Measurements from ENCODE around the gene CSPG4. TPM values are rescaled to one million over a fixed set of nuclear protein-coding genes. Genes with fewer than 3 reads are reported as not detected.
"Not testable (repeated sequence)": the region's sequence is repeated elsewhere in the genome, so short reads cannot be mapped to it uniquely, and the experiment has no call there.

The CSPG4 gene
- total RNA-seq, 1 experiment from 2014 or later: not detected

DNA sequence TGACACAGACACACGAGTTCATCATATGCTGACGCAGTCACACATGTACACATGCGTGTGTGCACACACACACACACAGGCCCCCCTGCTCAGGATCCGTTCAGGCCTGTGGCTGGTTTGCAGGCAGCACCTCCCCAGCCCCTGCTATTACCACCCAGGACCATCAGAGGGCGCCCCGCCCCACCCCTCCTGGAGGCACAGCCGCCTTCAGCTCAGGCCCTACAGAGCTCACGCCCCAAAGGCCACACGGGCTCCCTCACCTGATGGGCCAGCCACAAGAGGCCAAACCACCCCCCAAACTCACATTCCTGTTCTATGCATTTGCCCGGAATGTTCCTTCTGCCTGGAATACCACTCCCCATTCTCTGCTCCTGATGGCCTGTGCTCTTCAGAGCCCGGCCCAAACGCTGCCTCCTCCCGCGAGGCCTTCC, 26.4 kb downstream of the CSPG4 start:
- not testable (repeated sequence) for H3K9ac ChIP-seq (ENCODE audit: low read length); H3K27ac ChIP-seq (ENCODE audit: low read length); H3K27me3 ChIP-seq (ENCODE audit: low read length); H4K20me1 ChIP-seq (ENCODE audit: insufficient read depth, low read depth, low read length); H3K4me3 ChIP-seq (ENCODE audit: low read length); H3K9me3 ChIP-seq (ENCODE audit: low read length); H3K36me3 ChIP-seq (ENCODE audit: insufficient read depth, low read length); H3K9me2 ChIP-seq (replicated peaks; ENCODE audit: insufficient read depth, low read length); H3K79me2 ChIP-seq (ENCODE audit: low read length); H3K4me1 ChIP-seq (ENCODE audit: low read length); H3K4me2 ChIP-seq (ENCODE audit: low read depth, low read length, poor library complexity, severe bottlenecking); H2AFZ ChIP-seq (ENCODE audit: low read length)
- peak; percentile 94 for DNase-seq

DNA sequence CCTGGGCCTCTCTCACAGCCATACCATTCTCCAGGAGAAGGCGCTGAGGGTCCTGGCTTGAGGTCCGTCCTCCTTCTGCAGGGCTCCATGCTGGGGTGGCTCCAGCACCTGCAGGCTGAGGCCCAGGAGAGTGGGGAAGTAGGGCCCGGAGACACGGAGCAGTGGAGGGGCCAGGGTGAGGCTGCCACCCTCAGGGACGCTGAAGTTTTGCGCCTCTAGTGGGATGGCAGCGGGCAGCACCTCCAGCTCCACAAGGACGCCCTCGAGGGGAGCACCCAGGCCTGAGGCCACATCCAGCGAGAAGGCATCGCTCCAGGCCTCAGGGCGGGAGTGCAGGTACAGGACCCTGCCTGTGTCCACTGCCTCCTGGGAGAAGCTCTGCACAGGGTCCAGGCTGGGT, 27.5 kb downstream of the CSPG4 start:
- DNase-seq: no peak
- H3K4me2 ChIP-seq (ENCODE audit: low read depth, low read length, poor library complexity, severe bottlenecking): no peak overlapping the region
- no peak overlapping the region for H2AFZ ChIP-seq (ENCODE audit: low read length)
- no peak overlapping the region for H3K9ac ChIP-seq (ENCODE audit: low read length)
- no peaks in the 10 kb centered on the region for H3K9me2 ChIP-seq (replicated peaks; ENCODE audit: insufficient read depth, low read length)
- H3K79me2 ChIP-seq (ENCODE audit: low read length): no peaks in the 10 kb centered on the region
- H3K36me3 ChIP-seq (ENCODE audit: insufficient read depth, low read length): no peaks in the 10 kb centered on the region
- H3K27ac ChIP-seq (ENCODE audit: low read length): no peak overlapping the region
- H3K9me3 ChIP-seq (ENCODE audit: low read length): no peaks in the 10 kb centered on the region
- no peaks in the 10 kb centered on the region for H3K27me3 ChIP-seq (ENCODE audit: low read length)
- H3K4me3 ChIP-seq (ENCODE audit: low read length): no peak overlapping the region
- H3K4me1 ChIP-seq (ENCODE audit: low read length): peaks cover 6% of the 10 kb centered on the region; the same call in 1 of the 2 replicates
- H4K20me1 ChIP-seq (ENCODE audit: insufficient read depth, low read depth, low read length): no peaks in the 10 kb centered on the region

DNA sequence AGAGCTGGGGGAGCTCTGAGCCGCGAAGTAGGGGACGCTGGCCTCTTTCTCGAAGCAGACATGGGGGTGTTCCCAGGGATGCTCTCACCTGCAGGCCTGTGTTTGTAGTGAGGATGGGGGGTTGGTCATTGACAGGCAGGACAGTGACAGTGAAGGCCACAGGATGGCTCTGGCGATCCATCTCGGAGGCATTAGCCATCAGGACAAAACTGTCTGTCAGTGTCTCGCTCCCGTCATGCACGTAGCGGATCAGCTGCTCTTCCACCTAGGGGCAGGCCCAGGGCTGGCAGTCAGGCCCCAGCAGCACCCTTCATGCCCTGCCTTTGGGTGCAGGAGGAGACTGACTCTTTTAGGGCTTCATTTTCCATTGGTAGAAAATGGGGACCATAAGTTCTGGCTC, 28.0 kb downstream of the CSPG4 start:
- no peak overlapping the region for H3K9ac ChIP-seq (ENCODE audit: low read length)
- H3K36me3 ChIP-seq (ENCODE audit: insufficient read depth, low read length): no peaks in the 10 kb centered on the region
- H3K27me3 ChIP-seq (ENCODE audit: low read length): no peaks in the 10 kb centered on the region
- peaks cover 6% of the 10 kb centered on the region; the same call in 1 of the 2 replicates for H3K4me1 ChIP-seq (ENCODE audit: low read length)
- H3K27ac ChIP-seq (ENCODE audit: low read length): no peak overlapping the region
- H3K9me2 ChIP-seq (replicated peaks; ENCODE audit: insufficient read depth, low read length): no peaks in the 10 kb centered on the region
- H3K4me2 ChIP-seq (ENCODE audit: low read depth, low read length, poor library complexity, severe bottlenecking): no peak overlapping the region
- H3K4me3 ChIP-seq (ENCODE audit: low read length): no peak overlapping the region
- DNase-seq: no peak
- no peak overlapping the region for H2AFZ ChIP-seq (ENCODE audit: low read length)
- H3K79me2 ChIP-seq (ENCODE audit: low read length): no peaks in the 10 kb centered on the region
- H4K20me1 ChIP-seq (ENCODE audit: insufficient read depth, low read depth, low read length): no peaks in the 10 kb centered on the region
- H3K9me3 ChIP-seq (ENCODE audit: low read length): no peaks in the 10 kb centered on the region

DNA sequence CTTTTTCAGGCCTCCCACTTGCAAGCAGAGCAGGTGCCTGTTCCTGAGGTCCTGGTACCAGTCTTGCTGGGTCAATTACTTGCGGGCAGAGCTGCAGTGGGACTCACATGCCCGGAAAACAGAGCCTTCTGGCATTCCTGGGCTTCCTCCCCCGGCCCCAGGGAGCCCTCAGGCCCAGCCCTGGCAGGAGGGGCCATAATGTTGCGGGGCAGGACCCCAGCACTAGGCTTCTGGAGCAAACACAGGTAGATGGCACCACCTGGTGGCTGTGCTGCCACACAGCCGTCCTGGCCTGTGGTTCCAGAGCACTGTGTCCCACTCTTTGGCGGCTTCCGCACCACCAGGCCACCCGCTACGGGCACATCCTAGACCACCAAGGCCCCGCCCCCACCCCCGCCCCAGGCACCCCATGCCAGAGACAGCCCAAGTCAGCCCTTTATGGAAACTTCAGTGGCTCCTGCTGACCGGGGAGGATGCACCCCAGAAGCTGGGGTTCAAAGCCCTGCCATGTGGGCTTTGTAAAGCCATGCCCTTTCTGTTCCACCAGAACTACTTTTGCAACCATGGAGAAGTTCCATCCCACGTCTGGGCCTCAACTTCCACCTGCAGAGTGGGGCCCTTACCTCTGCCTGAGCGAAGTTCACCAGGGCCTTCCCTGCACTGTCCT, 28.9 kb downstream of the CSPG4 start:
- not testable (repeated sequence) for H3K9me3 ChIP-seq (ENCODE audit: low read length); H4K20me1 ChIP-seq (ENCODE audit: insufficient read depth, low read depth, low read length); H3K27ac ChIP-seq (ENCODE audit: low read length); H3K27me3 ChIP-seq (ENCODE audit: low read length); H3K4me3 ChIP-seq (ENCODE audit: low read length); H3K36me3 ChIP-seq (ENCODE audit: insufficient read depth, low read length); H3K79me2 ChIP-seq (ENCODE audit: low read length); H3K9me2 ChIP-seq (replicated peaks; ENCODE audit: insufficient read depth, low read length); H3K4me2 ChIP-seq (ENCODE audit: low read depth, low read length, poor library complexity, severe bottlenecking)
- Histone ChIP-seq H2AFZ (ENCODE audit: low read length) (0 out of 2 replicates have a peak overlapping the region, but pooled peaks have one; percentile 21), H3K4me1 (ENCODE audit: low read length) (peaks cover 13% of the 10 kb centered on the region), H3K9ac (ENCODE audit: low read length) (0 out of 2 replicates have a peak overlapping the region, but pooled peaks have one; percentile 13)
- DNase-seq: peak; percentile 93

DNA sequence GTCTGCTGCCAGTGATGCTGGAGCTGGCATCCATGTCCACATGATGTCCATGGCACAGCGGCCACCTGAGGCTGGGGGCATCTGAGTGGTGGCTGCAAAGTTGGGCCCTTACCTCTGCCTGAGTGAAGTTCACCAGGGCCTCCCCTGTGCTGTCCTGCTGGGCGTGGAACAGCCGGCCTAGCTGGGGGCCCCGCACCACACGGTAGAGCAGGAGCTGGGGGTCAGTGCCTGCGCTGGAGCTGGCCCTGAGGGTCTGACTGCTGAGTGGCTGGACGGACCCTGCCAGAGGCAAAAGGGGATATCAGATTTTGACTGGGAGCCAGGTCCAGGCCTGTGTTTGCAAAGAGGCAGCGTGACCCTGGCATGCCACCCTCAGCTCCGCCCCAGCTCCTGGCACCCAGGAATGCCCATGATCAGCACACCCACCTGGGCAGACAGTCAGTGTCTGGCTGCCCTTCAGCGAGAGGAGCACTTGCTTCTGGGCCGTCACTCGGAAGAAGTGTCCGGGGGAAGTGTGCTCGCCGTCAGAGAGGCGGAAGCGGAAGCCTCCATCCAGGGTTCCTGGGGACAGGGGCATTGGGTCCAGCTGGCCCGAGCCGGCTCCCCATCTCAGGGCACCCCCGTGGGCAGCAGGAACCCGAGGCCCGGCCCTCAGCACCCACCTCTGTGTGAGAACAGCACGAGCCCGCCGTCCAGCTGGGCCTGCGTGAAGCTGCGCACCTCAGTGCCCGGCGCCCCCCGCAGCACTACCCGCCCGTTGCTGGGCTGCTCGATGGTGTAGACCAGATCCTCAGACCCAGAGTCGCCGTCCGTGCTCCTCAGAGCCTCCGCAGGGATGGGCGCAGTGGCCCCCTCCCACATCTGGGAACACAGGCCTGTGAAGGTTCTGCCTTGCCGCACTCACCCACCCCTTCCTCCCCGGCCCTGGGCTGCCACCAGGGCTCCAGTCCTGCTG, 30.2 kb downstream of the CSPG4 start:
- H3K4me2 ChIP-seq (ENCODE audit: low read depth, low read length, poor library complexity, severe bottlenecking): no peak overlapping the region
- H3K27ac ChIP-seq (ENCODE audit: low read length): no peak overlapping the region
- H3K36me3 ChIP-seq (ENCODE audit: insufficient read depth, low read length): no peaks in the 10 kb centered on the region
- H3K4me1 ChIP-seq (ENCODE audit: low read length): peaks cover 26% of the 10 kb centered on the region
- H3K9me2 ChIP-seq (replicated peaks; ENCODE audit: insufficient read depth, low read length): no peaks in the 10 kb centered on the region
- H3K4me3 ChIP-seq (ENCODE audit: low read length): no peak overlapping the region
- no peaks in the 10 kb centered on the region for H4K20me1 ChIP-seq (ENCODE audit: insufficient read depth, low read depth, low read length)
- no peak overlapping the region for H3K9ac ChIP-seq (ENCODE audit: low read length)
- no peak for DNase-seq
- no peak overlapping the region for H2AFZ ChIP-seq (ENCODE audit: low read length)
- no peaks in the 10 kb centered on the region for H3K27me3 ChIP-seq (ENCODE audit: low read length)
- H3K9me3 ChIP-seq (ENCODE audit: low read length): no peaks in the 10 kb centered on the region
- H3K79me2 ChIP-seq (ENCODE audit: low read length): no peaks in the 10 kb centered on the region

DNA sequence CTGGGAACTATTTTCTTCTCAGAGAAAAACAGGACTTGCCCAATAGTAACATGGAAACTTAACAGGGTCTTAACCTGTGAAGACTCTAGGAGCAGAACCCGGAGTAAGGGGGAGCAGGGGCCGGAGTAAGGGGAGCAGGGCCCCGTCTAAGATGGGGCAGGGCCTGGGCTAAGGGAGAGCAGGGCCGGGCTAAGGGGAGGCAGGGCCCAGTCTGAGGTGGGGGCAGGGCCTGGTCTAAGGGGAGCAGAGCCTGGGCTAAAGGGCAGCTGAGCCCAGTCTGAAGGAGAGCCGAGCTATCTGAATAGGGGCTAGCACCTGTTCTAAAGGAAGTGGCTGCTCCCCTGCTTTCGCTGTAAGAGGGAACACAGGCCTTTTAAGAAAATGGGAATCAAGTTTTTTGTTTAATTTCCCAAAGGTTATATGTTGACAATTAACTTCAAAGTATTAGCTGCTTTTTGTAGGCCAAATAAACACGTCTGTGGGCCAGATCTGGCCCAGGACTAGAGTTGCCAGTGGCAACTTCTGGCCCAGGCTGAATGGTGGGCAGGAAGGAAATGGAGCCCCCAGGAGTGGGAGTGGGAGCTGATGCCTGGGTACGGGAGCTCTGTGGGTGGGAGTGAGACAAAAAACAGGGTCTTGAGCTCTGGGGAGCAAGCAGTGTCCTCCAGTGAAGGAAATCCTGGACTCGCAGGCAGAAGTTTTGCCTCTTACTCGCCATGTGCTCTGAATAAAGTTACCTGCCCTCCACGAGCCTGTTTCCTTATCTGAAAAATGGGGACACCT, 32.5 kb downstream of the CSPG4 start:
- H3K9me2 ChIP-seq (replicated peaks; ENCODE audit: insufficient read depth, low read length): no peaks in the 10 kb centered on the region
- H4K20me1 ChIP-seq (ENCODE audit: insufficient read depth, low read depth, low read length): no peaks in the 10 kb centered on the region
- no peaks in the 10 kb centered on the region for H3K79me2 ChIP-seq (ENCODE audit: low read length)
- H3K27ac ChIP-seq (ENCODE audit: low read length): no peak overlapping the region
- no peak for DNase-seq
- no peak overlapping the region for H2AFZ ChIP-seq (ENCODE audit: low read length)
- no peaks in the 10 kb centered on the region for H3K36me3 ChIP-seq (ENCODE audit: insufficient read depth, low read length)
- H3K27me3 ChIP-seq (ENCODE audit: low read length): no peaks in the 10 kb centered on the region
- no peak overlapping the region for H3K4me2 ChIP-seq (ENCODE audit: low read depth, low read length, poor library complexity, severe bottlenecking)
- H3K9me3 ChIP-seq (ENCODE audit: low read length): no peaks in the 10 kb centered on the region
- no peak overlapping the region for H3K4me3 ChIP-seq (ENCODE audit: low read length)
- no peak overlapping the region for H3K9ac ChIP-seq (ENCODE audit: low read length)
- H3K4me1 ChIP-seq (ENCODE audit: low read length): peaks cover 41% of the 10 kb centered on the region

DNA sequence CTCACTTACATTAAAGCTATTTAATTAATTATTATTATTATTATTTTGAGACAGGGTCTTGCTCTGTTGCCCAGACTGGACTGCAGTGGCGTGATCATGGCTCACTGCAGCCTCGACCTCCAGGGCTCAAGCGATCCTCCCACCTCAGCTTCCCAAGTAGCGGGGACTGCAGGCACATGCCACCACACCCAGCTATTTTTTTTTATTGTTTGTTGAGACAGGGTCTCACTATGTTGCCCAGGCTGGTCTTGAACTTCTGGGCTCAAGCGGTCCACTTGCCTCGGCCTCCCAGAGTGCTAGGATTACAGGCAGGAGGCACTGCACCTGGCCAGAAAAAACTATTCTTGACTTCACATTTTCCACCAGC, 34.3 kb downstream of the CSPG4 start:
- not testable (repeated sequence) for DNase-seq; H3K9me2 ChIP-seq (replicated peaks; ENCODE audit: insufficient read depth, low read length); H3K79me2 ChIP-seq (ENCODE audit: low read length); H4K20me1 ChIP-seq (ENCODE audit: insufficient read depth, low read depth, low read length); H3K36me3 ChIP-seq (ENCODE audit: insufficient read depth, low read length); H3K9me3 ChIP-seq (ENCODE audit: low read length); H2AFZ ChIP-seq (ENCODE audit: low read length); H3K27me3 ChIP-seq (ENCODE audit: low read length)
- Histone ChIP-seq H3K4me3 (ENCODE audit: low read length) (0 out of 2 replicates have a peak overlapping the region, but pooled peaks have one; percentile 51), H3K9ac (ENCODE audit: low read length) (0 out of 2 replicates have a peak overlapping the region, but pooled peaks have one; percentile 35), H3K4me2 (ENCODE audit: low read depth, low read length, poor library complexity, severe bottlenecking) (peak overlapping the region; percentile 73), H3K27ac (ENCODE audit: low read length) (peak overlapping the region; percentile 80), H3K4me1 (ENCODE audit: low read length) (peaks cover 56% of the 10 kb centered on the region)
